ENCODE measurements around the gene KLHDC9. TPM values are rescaled to one million over a fixed set of nuclear protein-coding genes. Genes with fewer than 3 reads are reported as not detected.

KLHDC9 gene
- total RNA-seq, 2 donors from 2014 or later, result not detected

- no peak for ATAC-seq (replicated peaks)
- Mint-ChIP-seq H3K27me3 (no peaks in the 10 kb centered on the region), H3K4me1 (peaks cover 27% of the 10 kb centered on the region), H3K4me3 (peak overlapping the region; percentile 82), H3K36me3 (ENCODE audit: low read depth) (peaks cover 41% of the 10 kb centered on the region), H3K9me3 (no peaks in the 10 kb centered on the region), H3K27ac (peak overlapping the region; percentile 77)
Observed at GRCh38 chr1:161070761-161071160, 27.4 kb upstream of the KLHDC9 start.

- Mint-ChIP-seq H3K9me3 (no peaks in the 10 kb centered on the region), H3K36me3 (ENCODE audit: low read depth) (peaks cover 29% of the 10 kb centered on the region), H3K27me3 (no peaks in the 10 kb centered on the region), H3K4me3 (peak overlapping the region; percentile 82), H3K4me1 (peaks cover 21% of the 10 kb centered on the region), H3K27ac (peak overlapping the region; percentile 37)
- no peak for ATAC-seq (replicated peaks)
Observed at GRCh38 chr1:161071886-161072371, 26.2 kb upstream of the KLHDC9 start.

GRCh38 chr1:161072751-161073449, 25.3 kb upstream of the KLHDC9 start:
- H3K4me1 Mint-ChIP-seq, result peaks cover 15% of the 10 kb centered on the region
- no peak for ATAC-seq (replicated peaks)
- H3K36me3 Mint-ChIP-seq (ENCODE audit: low read depth), result peaks cover 19% of the 10 kb centered on the region
- H3K9me3 Mint-ChIP-seq, result no peaks in the 10 kb centered on the region
- H3K4me3 Mint-ChIP-seq, result no peak overlapping the region
- no peaks in the 10 kb centered on the region for H3K27me3 Mint-ChIP-seq
- H3K27ac Mint-ChIP-seq, result peak overlapping the region; percentile 50

GRCh38 chr1:161073474-161074121, 24.6 kb upstream of the KLHDC9 start:
- no peaks in the 10 kb centered on the region for H3K9me3 Mint-ChIP-seq
- H3K36me3 Mint-ChIP-seq (ENCODE audit: low read depth), result peaks cover 12% of the 10 kb centered on the region
- no peak for ATAC-seq (replicated peaks)
- peak overlapping the region; percentile 50 for H3K27ac Mint-ChIP-seq
- peaks cover 15% of the 10 kb centered on the region for H3K4me1 Mint-ChIP-seq
- H3K27me3 Mint-ChIP-seq, result no peaks in the 10 kb centered on the region
- no peak overlapping the region for H3K4me3 Mint-ChIP-seq

GRCh38 chr1:161074676-161075368, 23.3 kb upstream of the KLHDC9 start:
- ATAC-seq (replicated peaks), result no peak
- H3K4me1 Mint-ChIP-seq, result peaks cover 15% of the 10 kb centered on the region
- peaks cover under 1% of the 10 kb centered on the region for H3K36me3 Mint-ChIP-seq (ENCODE audit: low read depth)
- H3K27me3 Mint-ChIP-seq, result no peaks in the 10 kb centered on the region
- peak overlapping the region; percentile 9 for H3K27ac Mint-ChIP-seq
- H3K4me3 Mint-ChIP-seq, result no peak overlapping the region
- no peaks in the 10 kb centered on the region for H3K9me3 Mint-ChIP-seq

- no peak overlapping the region for H3K27ac Mint-ChIP-seq
- H3K27me3 Mint-ChIP-seq, result no peaks in the 10 kb centered on the region
- H3K36me3 Mint-ChIP-seq (ENCODE audit: low read depth), result no peaks in the 10 kb centered on the region
- no peak for ATAC-seq (replicated peaks)
- H3K4me3 Mint-ChIP-seq, result no peak overlapping the region
- peaks cover 7% of the 10 kb centered on the region for H3K4me1 Mint-ChIP-seq
- H3K9me3 Mint-ChIP-seq, result no peaks in the 10 kb centered on the region
Observed at GRCh38 chr1:161076410-161076809, 21.8 kb upstream of the KLHDC9 start.

GRCh38 chr1:161077426-161077825, 20.7 kb upstream of the KLHDC9 start:
- H3K27ac Mint-ChIP-seq, result no peak overlapping the region
- ATAC-seq (replicated peaks), result no peak
- H3K4me3 Mint-ChIP-seq, result no peak overlapping the region
- no peaks in the 10 kb centered on the region for H3K27me3 Mint-ChIP-seq
- H3K36me3 Mint-ChIP-seq (ENCODE audit: low read depth), result no peaks in the 10 kb centered on the region
- H3K4me1 Mint-ChIP-seq, result peaks cover under 1% of the 10 kb centered on the region
- no peaks in the 10 kb centered on the region for H3K9me3 Mint-ChIP-seq

GRCh38 chr1:161079436-161080110, 18.6 kb upstream of the KLHDC9 start:
- no peaks in the 10 kb centered on the region for H3K9me3 Mint-ChIP-seq
- H3K4me3 Mint-ChIP-seq, result no peak overlapping the region
- H3K27ac Mint-ChIP-seq, result no peak overlapping the region
- no peak for ATAC-seq (replicated peaks)
- no peaks in the 10 kb centered on the region for H3K4me1 Mint-ChIP-seq
- no peaks in the 10 kb centered on the region for H3K36me3 Mint-ChIP-seq (ENCODE audit: low read depth)
- no peaks in the 10 kb centered on the region for H3K27me3 Mint-ChIP-seq

GRCh38 chr1:161080441-161081405, 17.4 kb upstream of the KLHDC9 start:
- peak; percentile 12 for ATAC-seq (replicated peaks)
- no peaks in the 10 kb centered on the region for H3K4me1 Mint-ChIP-seq
- H3K36me3 Mint-ChIP-seq (ENCODE audit: low read depth), result no peaks in the 10 kb centered on the region
- H3K27me3 Mint-ChIP-seq, result no peaks in the 10 kb centered on the region
- H3K9me3 Mint-ChIP-seq, result no peaks in the 10 kb centered on the region
- no peak overlapping the region for H3K4me3 Mint-ChIP-seq
- H3K27ac Mint-ChIP-seq, result no peak overlapping the region

- ATAC-seq (replicated peaks), result no peak
- Mint-ChIP-seq H3K27ac (peak overlapping the region; percentile 44), H3K4me1 (no peaks in the 10 kb centered on the region), H3K4me3 (no peak overlapping the region), H3K9me3 (no peaks in the 10 kb centered on the region), H3K36me3 (ENCODE audit: low read depth) (no peaks in the 10 kb centered on the region), H3K27me3 (no peaks in the 10 kb centered on the region)
Observed at GRCh38 chr1:161081519-161081918, 16.6 kb upstream of the KLHDC9 start.

- no peak for ATAC-seq (replicated peaks)
- Mint-ChIP-seq H3K4me3 (no peak overlapping the region), H3K4me1 (no peaks in the 10 kb centered on the region), H3K9me3 (no peaks in the 10 kb centered on the region), H3K27ac (peak overlapping the region; percentile 44), H3K27me3 (no peaks in the 10 kb centered on the region), H3K36me3 (ENCODE audit: low read depth) (no peaks in the 10 kb centered on the region)
Observed at GRCh38 chr1:161082483-161082882, 15.7 kb upstream of the KLHDC9 start.

- peak; percentile 61 for ATAC-seq (replicated peaks)
Observed at GRCh38 chr1:161082996-161083747, 15.0 kb upstream of the KLHDC9 start.

More at GRCh38 chr1:161082996-161083747, 15.0 kb upstream of the KLHDC9 start:
- no peak overlapping the region for H3K4me3 Mint-ChIP-seq
- no peaks in the 10 kb centered on the region for H3K9me3 Mint-ChIP-seq
- H3K27ac Mint-ChIP-seq, result peak overlapping the region; percentile 6
- H3K36me3 Mint-ChIP-seq (ENCODE audit: low read depth), result no peaks in the 10 kb centered on the region
- no peaks in the 10 kb centered on the region for H3K27me3 Mint-ChIP-seq
- no peaks in the 10 kb centered on the region for H3K4me1 Mint-ChIP-seq

All from activated T-helper 17 cell treated with anti-CD3 and anti-CD28 coated beads, Interleukin-2, amount 50 U/mL, for 72 hours (primary cell).